Vagina (tissue), 2 donors: ENCODE results near the gene DDB1. TPM values are rescaled to one million over a fixed set of nuclear protein-coding genes. Genes with fewer than 3 reads are reported as not detected.

ENCODE experiments used
- DNase-seq, 2 donors: peaks; one replicate each; pipeline ENCODE4 v3.0.0-alpha.2; 2017; ENCODE audit errors: extremely low spot score in 2 of 2
- H3K27ac ChIP-seq: fragments of 200-600 bp; sonication (generic); one replicate; pipeline ENCODE4 v1.5.1; 2019
- H3K27me3 ChIP-seq: fragments of 200-600 bp; sonication (generic); one replicate; pipeline ENCODE4 v1.5.1; 2019
- H3K36me3 ChIP-seq, 2 donors: fragments of 200-600 bp; sonication (generic); one replicate each; pipeline ENCODE4 v1.5.1; 2017 to 2019
- H3K4me1 ChIP-seq: fragments of 200-600 bp; sonication (generic); one replicate; pipeline ENCODE4 v1.5.1; 2019
- H3K4me3 ChIP-seq, 2 donors: fragments of 200-600 bp; sonication (generic); 1 replicate in 1 of 2; 2 replicates in 1 of 2; pipeline ENCODE4 v1.5.1; 2016 to 2019
- H3K9me3 ChIP-seq: fragments of 200-600 bp; sonication (generic); one replicate; pipeline ENCODE4 v1.5.1; 2019
- CTCF ChIP-seq, 3 experiments: fragments of 450-650 bp in 2 of 3; fragments of 200-600 bp in 1 of 3; sonication (generic) in 1 of 3; IDR thresholded peaks; one replicate each; pipeline ENCODE4 v1.5.1; 2017 to 2019; ENCODE audit warnings: antibody characterized with exemption in 3 of 3, mild to moderate bottlenecking in 2 of 3, moderate library complexity in 2 of 3
- POLR2A ChIP-seq, 2 donors: fragments of 450-650 bp; IDR thresholded peaks; one replicate each; pipeline ENCODE4 v1.6.1; 2017; ENCODE audit warnings: antibody characterized with exemption in 2 of 2, mild to moderate bottlenecking in 2 of 2, moderate library complexity in 2 of 2
- POLR2AphosphoS5 ChIP-seq, 2 donors: sonication (generic); formaldehyde crosslinking; IDR thresholded peaks; one replicate each; pipeline ENCODE4 v1.9.0; 2017; ENCODE audit warnings: antibody characterized with exemption in 2 of 2, mild to moderate bottlenecking in 2 of 2, low read depth in 1 of 2; ENCODE audit not compliant: insufficient read depth in 1 of 2
- intact Hi-C: fragments of 100-400 bp; cut with DNase I; formaldehyde crosslinking; loops from one replicate; pipeline ENCODE4 v1.15.1; 2023
- total RNA-seq: library from RNA; depleted of rRNA; stranded (reverse); fragments of >200 nt; gene quantifications from one replicate; pipeline ENCODE4 v1.2.3, GENCODE V29; 2016

Gene DDB1
- total RNA-seq, 1 donor from 2014 or later: 132 TPM

DNA sequence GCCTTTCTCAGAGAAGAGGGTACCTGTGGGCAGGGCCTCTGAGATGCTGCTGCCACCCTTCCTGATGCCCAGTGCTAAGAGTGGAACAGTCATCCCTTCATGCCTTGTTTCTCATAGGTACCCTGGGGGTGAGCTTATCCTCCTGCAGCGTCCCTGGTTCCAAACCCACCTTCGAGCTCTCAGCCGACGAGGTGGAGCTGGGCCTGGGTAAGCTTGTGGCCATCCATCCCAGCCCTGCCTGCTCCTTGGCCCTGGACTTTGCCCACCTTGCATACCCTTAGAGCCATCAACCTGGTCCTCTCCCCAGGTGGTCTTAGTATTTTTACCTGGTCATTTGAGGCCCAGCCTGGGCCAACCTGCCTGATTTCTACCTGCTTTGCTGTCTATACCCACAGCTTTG lies 8.8 kb upstream of the DDB1 start:
- no peak for DNase-seq
- intact Hi-C loops: no loop called here
- Histone ChIP-seq H3K9me3 (no peaks in the 10 kb centered on the region), H3K4me3 (no peak overlapping the region), H3K36me3 (no peaks in the 10 kb centered on the region), H3K27me3 (no peaks in the 10 kb centered on the region), H3K27ac (no peak overlapping the region), H3K4me1 (peaks cover 7% of the 10 kb centered on the region)
- TF ChIP-seq POLR2A (IDR thresholded peaks at IDR 0.05): no peak

GRCh38 chr11:61340979-61341378 lies 8.1 kb upstream of the DDB1 start:
- Histone ChIP-seq H3K4me3 (no peak overlapping the region), H3K4me1 (peaks cover 14% of the 10 kb centered on the region), H3K9me3 (no peaks in the 10 kb centered on the region), H3K27me3 (no peaks in the 10 kb centered on the region), H3K36me3 (no peaks in the 10 kb centered on the region), H3K27ac (no peak overlapping the region)
- intact Hi-C loops: no loop called here
- TF ChIP-seq POLR2AphosphoS5 (IDR thresholded peaks at IDR 0.05; ENCODE audit: insufficient read depth in 1 of 2, low read depth in 1 of 2) (no peak), CTCF (IDR thresholded peaks at IDR 0.05) (no peak), POLR2A (IDR thresholded peaks at IDR 0.05) (no peak)
- no peak for DNase-seq

DNA sequence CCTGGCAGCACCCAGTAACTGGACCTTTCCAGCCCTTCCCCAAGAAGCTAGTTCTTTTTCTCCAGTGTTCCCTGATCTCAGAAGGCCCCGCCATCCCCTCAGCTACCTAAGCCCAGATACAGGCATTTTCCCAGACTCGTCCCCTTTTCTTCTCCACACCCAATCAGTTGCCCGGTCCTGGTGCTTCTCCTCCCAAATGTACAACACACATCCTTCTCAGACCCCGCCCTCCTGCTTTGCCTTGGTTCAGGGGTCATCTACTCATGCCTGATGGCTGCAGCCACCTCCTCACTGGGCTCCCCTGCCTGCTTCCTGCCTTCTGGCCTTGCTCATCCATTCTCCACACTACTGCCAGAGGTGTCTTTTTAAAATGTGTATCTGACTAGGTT lies 6.6 kb upstream of the DDB1 start:
- H3K4me3 ChIP-seq: no peak overlapping the region
- TF ChIP-seq POLR2A (IDR thresholded peaks at IDR 0.05) (no peak), POLR2AphosphoS5 (IDR thresholded peaks at IDR 0.05; ENCODE audit: insufficient read depth in 1 of 2, low read depth in 1 of 2) (no peak), CTCF (IDR thresholded peaks at IDR 0.05) (no peak)
- H3K9me3 ChIP-seq: no peaks in the 10 kb centered on the region
- no peaks in the 10 kb centered on the region for H3K27me3 ChIP-seq
- no peaks in the 10 kb centered on the region for H3K36me3 ChIP-seq
- no peak for DNase-seq
- peaks cover 14% of the 10 kb centered on the region for H3K4me1 ChIP-seq
- no peak overlapping the region for H3K27ac ChIP-seq
- intact Hi-C loops: no loop called here

GRCh38 chr11:61338783-61339489 lies 6.0 kb upstream of the DDB1 start:
- TF ChIP-seq CTCF (IDR thresholded peaks at IDR 0.05) (no peak), POLR2A (IDR thresholded peaks at IDR 0.05) (no peak), POLR2AphosphoS5 (IDR thresholded peaks at IDR 0.05; ENCODE audit: insufficient read depth in 1 of 2, low read depth in 1 of 2) (no peak)
- H3K27me3 ChIP-seq: no peaks in the 10 kb centered on the region
- H3K9me3 ChIP-seq: no peaks in the 10 kb centered on the region
- intact Hi-C loops: no loop called here
- H3K4me3 ChIP-seq: no peak overlapping the region
- H3K36me3 ChIP-seq: no peaks in the 10 kb centered on the region
- no peak overlapping the region for H3K27ac ChIP-seq
- no peak for DNase-seq
- peaks cover 19% of the 10 kb centered on the region for H3K4me1 ChIP-seq

- Histone ChIP-seq H3K36me3 (no peaks in the 10 kb centered on the region), H3K9me3 (no peaks in the 10 kb centered on the region), H3K27me3 (no peaks in the 10 kb centered on the region), H3K4me3 (no peak overlapping the region), H3K4me1 (peaks cover 25% of the 10 kb centered on the region), H3K27ac (no peak overlapping the region)
- intact Hi-C loops: loop anchor here (2.0 kb wide), 1 partner anchor 47 kb away; no protein-coding TSS in a partner anchor
- TF ChIP-seq CTCF (IDR thresholded peaks at IDR 0.05) (no peak), POLR2A (IDR thresholded peaks at IDR 0.05) (no peak), POLR2AphosphoS5 (IDR thresholded peaks at IDR 0.05; ENCODE audit: insufficient read depth in 1 of 2, low read depth in 1 of 2) (no peak)
- no peak for DNase-seq
These were observed 5.0 kb upstream of the DDB1 start for GRCh38 chr11:61337706-61338470.
